SJSA1 (cell line): ENCODE measurements around the gene FILIP1L. TPM values are rescaled to one million over a fixed set of nuclear protein-coding genes. Genes with fewer than 3 reads are reported as not detected.

ENCODE experiments used
- DNase-seq, 2 experiments: peaks; one replicate each; pipeline ENCODE4 v3.0.0-alpha.2; 2015 to 2020; ENCODE audit warnings: low spot score in 2 of 2, low read depth in 1 of 2
- H3K27ac ChIP-seq: fragments of 250-450 bp; sonication (Bioruptor Pico); 2 replicates; pipeline ENCODE4 v1.5.1; 2020; ENCODE audit warnings: mild to moderate bottlenecking, moderate library complexity
- H3K27me3 ChIP-seq: fragments of 250-450 bp; sonication (Bioruptor Pico); replicated peaks from 2 replicates; pipeline ENCODE4 v1.5.1; 2020; ENCODE audit warnings: mild to moderate bottlenecking, moderate library complexity
- H3K36me3 ChIP-seq: fragments of 250-450 bp; sonication (Bioruptor Pico); 2 replicates; pipeline ENCODE4 v1.5.1; 2020; ENCODE audit warnings: mild to moderate bottlenecking
- H3K4me1 ChIP-seq: fragments of 250-450 bp; sonication (Bioruptor Pico); replicated peaks from 2 replicates; pipeline ENCODE4 v1.6.1; 2021; ENCODE audit warnings: mild to moderate bottlenecking
- H3K4me3 ChIP-seq: fragments of 250-450 bp; sonication (Bioruptor Pico); 2 replicates; pipeline ENCODE4 v1.5.1; 2020; ENCODE audit warnings: mild to moderate bottlenecking
- H3K9me3 ChIP-seq: fragments of 250-450 bp; sonication (Bioruptor Pico); replicated peaks from 2 replicates; pipeline ENCODE4 v1.5.1; 2020; ENCODE audit warnings: mild to moderate bottlenecking
- total RNA-seq: library from RNA; depleted of rRNA; stranded (reverse); fragments of >200 nt; shearing (Covaris generic); gene quantifications from 2 replicates; pipeline ENCODE4 v1.2.3, GENCODE V29; 2014

Gene FILIP1L
- total RNA-seq, 1 experiment from 2014 or later = 27.0 TPM

DNA sequence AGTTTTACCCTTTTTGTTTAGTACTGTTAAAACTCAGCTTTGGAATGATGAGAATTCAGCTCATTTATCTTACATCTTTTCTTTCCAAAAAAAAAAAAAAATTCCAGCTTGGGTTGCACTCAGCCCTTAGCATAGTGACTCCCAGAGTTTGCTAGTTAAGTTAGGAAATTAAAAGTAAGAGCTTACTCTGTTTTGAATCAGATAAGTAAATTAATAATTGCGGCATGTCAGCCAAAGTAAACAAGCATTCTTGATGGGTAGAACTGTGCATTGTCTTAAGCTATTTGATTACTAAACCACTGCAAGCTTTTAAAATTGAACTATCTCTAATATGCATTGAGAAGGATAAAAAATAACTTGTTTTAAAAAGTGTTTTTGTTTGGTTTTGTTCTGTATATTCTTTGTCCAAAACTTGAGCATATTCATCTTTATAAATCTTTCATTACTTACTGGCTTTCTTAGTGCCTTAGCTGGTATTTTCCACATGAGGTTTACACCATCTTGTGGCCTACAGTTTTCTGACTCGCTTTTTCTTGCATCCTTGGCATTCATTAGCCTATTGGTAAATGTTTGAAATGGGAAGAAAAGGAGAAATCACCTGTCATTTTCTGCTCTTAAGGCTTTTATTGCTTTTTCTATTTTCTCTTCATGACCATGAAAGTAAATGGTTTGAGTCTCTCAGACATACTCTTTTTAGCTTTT, 107.6 kb downstream of the FILIP1L start:
- Histone ChIP-seq H3K27me3 (no peaks in the 10 kb centered on the region), H3K4me1 (peaks cover 25% of the 10 kb centered on the region), H3K9me3 (no peaks in the 10 kb centered on the region), H3K4me3 (no peak overlapping the region), H3K27ac (no peak overlapping the region), H3K36me3 (no peaks in the 10 kb centered on the region)
- peak in 1 of 2 experiments; percentile 13 for DNase-seq

DNA sequence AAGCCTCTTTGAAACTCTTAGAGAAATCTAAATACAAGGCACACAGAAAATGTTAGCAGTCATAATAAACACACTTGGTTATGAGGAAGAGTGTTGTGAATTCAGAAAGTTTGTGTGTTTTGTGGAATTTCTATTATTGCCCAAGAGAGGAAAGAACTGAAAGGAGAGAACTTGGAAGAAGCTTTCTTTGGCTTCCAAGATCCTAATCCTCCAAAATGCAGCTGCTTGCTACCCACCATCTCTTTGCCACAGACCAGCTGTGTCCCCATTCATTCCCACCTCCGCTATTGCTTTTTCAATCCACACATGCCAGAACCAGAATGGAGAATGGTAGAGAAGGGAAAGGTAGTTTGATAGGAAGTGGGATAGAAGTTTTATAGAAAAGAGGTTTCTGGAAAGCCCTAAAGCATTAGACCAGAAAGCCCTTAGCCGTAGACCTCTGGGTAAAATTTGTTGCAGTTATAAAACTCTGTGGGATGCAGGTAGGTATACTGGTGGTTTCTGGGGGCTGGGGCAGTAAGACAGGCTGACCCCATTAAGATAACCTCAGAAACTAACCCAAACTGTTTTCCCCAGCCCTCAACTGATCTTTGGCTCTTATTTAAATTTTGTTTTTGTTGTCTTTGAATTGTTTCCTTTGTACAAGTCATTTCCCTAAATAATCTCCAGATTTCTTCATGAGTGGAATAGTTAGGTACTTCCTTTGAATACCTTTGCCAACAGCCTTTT, 108.5 kb downstream of the FILIP1L start:
- H3K27ac ChIP-seq = no peak overlapping the region
- H3K9me3 ChIP-seq = no peaks in the 10 kb centered on the region
- H3K36me3 ChIP-seq = no peaks in the 10 kb centered on the region
- DNase-seq = no peak
- H3K27me3 ChIP-seq = no peaks in the 10 kb centered on the region
- H3K4me3 ChIP-seq = no peak overlapping the region
- H3K4me1 ChIP-seq = peaks cover 25% of the 10 kb centered on the region

DNA sequence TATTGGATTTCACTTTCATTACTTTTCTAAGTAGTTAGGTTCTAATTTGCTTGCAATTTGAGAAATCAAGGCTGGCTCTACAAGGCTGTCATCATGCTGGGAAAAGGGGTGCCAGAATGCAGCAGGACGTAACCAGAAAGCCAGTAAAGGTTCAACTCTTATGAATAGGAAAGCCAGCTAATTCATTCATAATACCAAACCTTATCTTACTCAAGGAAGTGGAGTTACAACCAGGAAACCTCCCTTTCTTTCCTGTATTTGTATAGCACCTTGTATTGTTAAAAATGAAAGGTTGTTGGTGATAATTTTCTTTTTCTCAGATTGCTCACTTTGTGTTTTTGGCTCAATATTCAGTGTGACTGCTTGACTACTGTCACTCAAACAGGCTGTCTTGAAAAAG, 109.4 kb downstream of the FILIP1L start:
- Histone ChIP-seq H3K9me3 (no peaks in the 10 kb centered on the region), H3K4me3 (no peak overlapping the region), H3K4me1 (peaks cover 25% of the 10 kb centered on the region), H3K27me3 (no peaks in the 10 kb centered on the region), H3K27ac (no peak overlapping the region), H3K36me3 (no peaks in the 10 kb centered on the region)
- DNase-seq = no peak

DNA sequence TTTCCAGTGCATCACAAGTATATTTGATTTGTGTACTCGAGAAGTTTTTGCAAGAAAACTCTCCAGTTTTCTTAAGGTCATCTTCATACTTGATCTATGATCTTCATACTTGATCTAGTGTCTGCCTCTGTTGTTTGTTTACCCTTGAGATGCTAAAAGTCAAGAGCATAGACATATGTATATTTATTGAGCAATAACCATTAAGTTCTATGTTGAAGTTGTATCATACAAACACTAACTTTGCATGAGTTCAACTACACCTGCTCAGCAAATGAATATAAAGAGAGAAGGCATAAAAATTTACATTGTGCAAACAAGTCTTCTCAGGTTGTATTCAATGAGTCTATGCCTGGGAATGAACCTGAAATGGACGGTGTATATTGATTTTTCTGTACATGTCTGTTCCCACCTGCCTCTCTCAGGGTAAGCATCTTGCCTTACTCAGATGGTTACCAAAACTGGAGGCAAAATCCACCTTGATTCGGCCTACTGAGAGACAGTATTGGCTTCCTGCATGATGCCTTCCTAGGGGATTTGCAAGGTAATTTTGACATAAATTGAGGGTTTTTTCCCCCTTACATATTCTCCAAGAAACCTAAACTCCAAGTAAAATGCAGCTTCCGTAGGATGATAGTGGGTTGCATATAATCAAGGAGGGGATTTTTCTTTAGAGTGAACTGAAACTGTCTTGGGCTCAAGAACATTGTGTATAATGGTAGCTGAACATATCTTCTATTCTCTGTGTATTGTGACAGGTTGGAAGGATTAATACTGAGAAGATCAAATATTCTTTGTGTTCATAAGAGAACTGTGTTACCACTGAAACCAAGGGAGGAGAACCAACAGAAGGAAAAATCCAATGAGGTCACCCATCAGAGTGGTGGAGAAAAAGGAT, 110.4 kb downstream of the FILIP1L start:
- no peak overlapping the region for H3K4me3 ChIP-seq
- no peak overlapping the region for H3K27ac ChIP-seq
- peaks cover 25% of the 10 kb centered on the region for H3K4me1 ChIP-seq
- no peaks in the 10 kb centered on the region for H3K9me3 ChIP-seq
- no peaks in the 10 kb centered on the region for H3K27me3 ChIP-seq
- no peaks in the 10 kb centered on the region for H3K36me3 ChIP-seq
- no peak for DNase-seq

DNA sequence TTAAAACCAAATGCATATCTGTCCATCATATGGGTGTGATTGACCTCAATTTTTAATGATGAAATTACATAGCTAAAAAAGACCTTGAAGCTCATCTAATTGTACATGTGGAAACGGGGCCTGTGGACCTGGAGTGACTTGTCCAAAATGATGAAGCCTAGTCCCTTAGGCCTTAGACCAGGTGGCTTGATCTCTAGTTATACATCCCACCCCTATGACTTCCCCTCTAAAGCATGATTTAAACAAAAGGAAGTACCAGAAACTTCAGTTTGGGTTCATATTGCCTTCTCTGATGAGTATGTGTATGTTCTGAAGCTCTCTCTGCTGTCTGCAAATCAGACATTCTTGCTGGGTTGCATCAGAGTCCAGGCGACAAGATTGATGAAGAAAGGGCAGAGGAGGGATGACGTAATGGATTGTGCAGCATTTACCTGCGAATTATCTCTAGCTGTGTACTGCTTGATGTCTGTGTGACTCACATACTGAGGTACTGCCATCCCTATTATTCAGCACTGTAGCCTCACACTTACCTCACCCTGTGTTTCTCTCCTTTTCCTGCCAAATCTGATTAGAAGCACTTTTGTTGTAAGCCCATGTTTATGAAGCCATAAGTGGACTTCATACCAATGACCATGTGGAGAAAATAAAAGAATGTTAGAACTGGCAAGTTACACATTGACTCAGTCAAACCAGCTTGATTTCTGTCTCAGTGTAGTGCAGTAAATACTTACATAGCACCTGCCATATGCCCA, 111.5 kb downstream of the FILIP1L start:
- peak in 1 of 2 experiments; percentile 32 for DNase-seq
- no peaks in the 10 kb centered on the region for H3K9me3 ChIP-seq
- H3K4me3 ChIP-seq = no peak overlapping the region
- H3K27ac ChIP-seq = no peak overlapping the region
- H3K4me1 ChIP-seq = peaks cover 25% of the 10 kb centered on the region
- H3K36me3 ChIP-seq = no peaks in the 10 kb centered on the region
- no peaks in the 10 kb centered on the region for H3K27me3 ChIP-seq

DNA sequence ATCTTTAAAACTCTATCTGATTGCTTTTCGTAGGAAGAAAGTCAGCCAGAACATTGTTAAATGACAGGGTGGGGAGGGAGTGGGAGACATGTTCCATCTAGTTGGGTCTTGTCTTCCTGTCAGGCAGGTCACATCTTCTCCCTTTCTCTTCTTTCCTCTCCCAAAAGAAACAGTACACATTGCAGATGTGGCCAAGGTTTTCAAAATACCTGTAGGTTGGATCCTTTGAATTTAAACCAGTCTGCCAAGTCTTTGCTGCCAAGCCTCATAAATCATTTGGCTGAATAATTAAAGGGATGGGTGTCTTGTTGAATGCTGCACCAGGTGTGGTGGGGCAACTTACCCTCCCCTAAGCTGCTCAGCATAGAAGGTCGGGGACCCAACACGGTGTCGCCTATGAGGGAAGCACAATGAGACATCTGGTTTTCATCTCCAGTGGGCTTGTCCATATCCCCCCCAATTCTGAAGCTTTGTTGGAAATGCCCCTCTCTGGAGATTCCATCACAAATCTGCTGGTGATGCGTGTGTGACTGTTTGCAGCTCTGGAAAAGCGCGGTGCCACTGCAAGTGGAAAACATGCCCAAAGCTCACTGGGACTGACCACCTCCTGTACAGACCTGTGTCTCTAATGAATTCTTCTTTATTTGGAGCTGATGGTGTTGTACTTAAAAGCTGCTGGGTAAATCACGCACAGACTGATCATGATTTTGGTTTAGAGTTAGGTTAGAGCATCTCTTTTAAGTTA, 112.6 kb downstream of the FILIP1L start:
- H3K9me3 ChIP-seq = no peaks in the 10 kb centered on the region
- no peak overlapping the region for H3K4me3 ChIP-seq
- H3K36me3 ChIP-seq = no peaks in the 10 kb centered on the region
- no peaks in the 10 kb centered on the region for H3K27me3 ChIP-seq
- no peak for DNase-seq
- H3K4me1 ChIP-seq = peaks cover 20% of the 10 kb centered on the region
- H3K27ac ChIP-seq = no peak overlapping the region

DNA sequence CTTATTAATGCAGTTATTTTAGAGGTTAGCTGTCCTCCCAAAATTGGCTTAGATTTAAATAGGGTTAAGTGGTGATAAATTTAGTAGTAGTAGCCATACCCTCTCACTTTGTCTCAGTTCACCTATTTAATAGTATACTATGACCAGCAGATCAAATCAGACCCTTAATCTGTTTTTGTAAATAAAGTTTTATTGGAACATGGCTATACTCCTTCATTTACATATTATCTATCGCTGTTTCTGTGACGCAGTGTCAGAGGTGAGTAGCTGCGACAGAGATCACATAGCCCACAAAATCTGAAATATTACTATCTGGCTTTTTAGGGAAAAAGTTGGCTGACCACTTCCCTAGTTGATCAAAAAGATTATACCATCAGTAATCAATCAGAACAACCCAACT, 113.2 kb downstream of the FILIP1L start:
- no peak overlapping the region for H3K27ac ChIP-seq
- no peaks in the 10 kb centered on the region for H3K36me3 ChIP-seq
- no peaks in the 10 kb centered on the region for H3K27me3 ChIP-seq
- H3K9me3 ChIP-seq = no peaks in the 10 kb centered on the region
- H3K4me1 ChIP-seq = peaks cover 14% of the 10 kb centered on the region
- no peak overlapping the region for H3K4me3 ChIP-seq
- no peak for DNase-seq

DNA sequence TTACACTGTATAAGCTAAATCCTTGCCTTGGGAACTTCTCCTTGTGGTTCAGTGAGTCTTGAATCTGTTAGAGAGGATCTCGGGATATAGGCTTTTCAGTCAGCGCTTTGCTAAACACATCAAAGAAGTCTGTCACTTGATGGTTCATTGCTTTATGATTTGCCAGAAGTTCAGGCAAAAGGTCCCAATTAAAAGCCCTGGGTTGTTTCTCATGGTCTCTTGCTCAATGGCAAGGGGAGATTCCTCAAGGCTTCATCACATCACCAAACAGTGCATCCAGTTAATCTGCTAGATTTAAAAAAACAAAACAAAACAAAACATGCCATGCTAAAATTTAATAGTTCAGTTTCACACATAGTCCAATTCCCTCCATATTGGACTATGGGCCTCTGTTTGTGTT, 114.8 kb downstream of the FILIP1L start:
- no peaks in the 10 kb centered on the region for H3K36me3 ChIP-seq
- H3K9me3 ChIP-seq = no peaks in the 10 kb centered on the region
- H3K27ac ChIP-seq = no peak overlapping the region
- no peak for DNase-seq
- H3K27me3 ChIP-seq = no peaks in the 10 kb centered on the region
- peaks cover 9% of the 10 kb centered on the region for H3K4me1 ChIP-seq
- no peak overlapping the region for H3K4me3 ChIP-seq

DNA sequence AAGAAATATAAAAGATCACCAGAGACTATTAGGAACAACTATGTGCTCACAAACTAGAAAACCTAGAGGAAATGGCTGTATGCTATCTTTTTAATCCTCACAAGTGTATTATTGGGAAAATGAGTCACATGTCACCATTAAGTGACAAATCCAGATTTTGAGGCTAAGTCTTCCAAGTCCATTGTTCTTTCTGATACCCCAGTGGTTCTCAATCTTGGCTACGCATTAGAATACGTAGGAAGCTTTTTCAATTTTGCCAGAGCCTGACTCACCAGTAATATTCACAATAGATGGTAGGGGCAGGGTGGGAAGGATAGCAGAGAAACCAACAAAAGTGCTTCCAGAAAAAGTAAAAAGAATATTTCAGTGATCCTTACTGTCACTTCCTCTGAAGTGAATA, 117.0 kb downstream of the FILIP1L start:
- Histone ChIP-seq H3K27ac (no peak overlapping the region), H3K9me3 (no peaks in the 10 kb centered on the region)
- no peak for DNase-seq

DNA sequence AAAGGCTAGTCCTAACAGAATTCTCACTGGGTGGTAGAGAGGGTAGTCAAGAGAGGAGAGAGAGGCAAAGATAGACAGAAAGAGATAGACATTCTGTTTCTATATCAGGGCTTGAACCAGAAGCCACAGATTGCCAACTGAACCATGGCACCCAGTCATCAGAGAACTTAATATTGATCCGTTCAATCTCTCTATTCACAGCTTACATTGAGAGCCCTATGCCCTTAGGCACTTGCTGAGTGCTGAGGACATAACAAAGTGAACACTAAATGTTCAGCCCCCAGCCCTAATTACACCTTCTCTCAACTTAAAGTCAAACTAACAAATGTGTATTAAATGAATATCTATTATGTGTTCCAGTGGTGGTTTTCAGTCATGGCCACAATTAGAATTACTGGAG, 124.1 kb downstream of the FILIP1L start:
- DNase-seq = no peak
- H3K36me3 ChIP-seq = no peaks in the 10 kb centered on the region
- H3K27ac ChIP-seq = no peak overlapping the region
- H3K4me3 ChIP-seq = no peak overlapping the region
- no peaks in the 10 kb centered on the region for H3K27me3 ChIP-seq
- H3K9me3 ChIP-seq = no peaks in the 10 kb centered on the region
- H3K4me1 ChIP-seq = no peaks in the 10 kb centered on the region

More for the DNA sequence above, 117.0 kb downstream of the FILIP1L start:
- Histone ChIP-seq H3K27me3 (no peaks in the 10 kb centered on the region), H3K36me3 (no peaks in the 10 kb centered on the region), H3K4me3 (no peak overlapping the region), H3K4me1 (no peaks in the 10 kb centered on the region)

DNA sequence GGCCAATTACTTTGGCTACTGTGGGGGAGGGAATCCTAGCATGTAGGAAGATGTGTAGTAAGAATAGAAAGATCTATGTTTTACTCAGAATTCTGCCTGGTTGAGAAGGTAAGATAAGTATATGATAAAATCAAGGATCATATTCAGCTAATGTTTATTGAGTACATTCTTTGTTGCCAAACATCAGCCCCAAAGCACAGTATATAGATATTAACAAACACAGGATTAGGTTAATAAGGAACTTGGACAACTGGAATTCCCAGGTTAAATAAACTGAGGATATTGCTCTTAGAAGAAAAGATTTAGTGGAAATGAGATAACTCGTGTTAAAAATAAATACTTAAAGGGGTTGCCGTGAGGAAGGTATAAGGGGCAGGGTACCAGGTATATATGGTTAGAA, 129.6 kb downstream of the FILIP1L start:
- H3K27me3 ChIP-seq = no peaks in the 10 kb centered on the region
- DNase-seq = no peak
- H3K36me3 ChIP-seq = no peaks in the 10 kb centered on the region
- no peaks in the 10 kb centered on the region for H3K9me3 ChIP-seq
- H3K4me1 ChIP-seq = no peaks in the 10 kb centered on the region
- H3K4me3 ChIP-seq = no peak overlapping the region
- no peak overlapping the region for H3K27ac ChIP-seq

DNA sequence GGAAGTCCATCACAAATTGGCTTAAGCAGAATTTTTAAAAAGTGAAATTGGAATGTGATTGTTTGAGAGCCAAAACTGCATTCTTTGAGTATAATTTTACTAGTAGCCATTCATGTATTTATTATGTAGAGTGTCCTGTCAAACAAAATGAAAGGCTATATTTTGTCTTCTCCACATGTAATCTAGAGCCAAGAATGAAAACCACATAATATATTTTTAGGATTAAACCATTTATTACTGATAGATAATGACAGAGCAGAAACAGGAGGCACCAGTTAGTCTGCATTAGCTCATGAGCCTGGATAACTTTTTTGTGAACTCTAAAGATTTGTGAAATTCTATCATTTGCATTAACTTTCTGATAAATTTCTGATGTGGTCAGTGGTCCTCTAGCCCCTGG, 130.2 kb downstream of the FILIP1L start:
- Histone ChIP-seq H3K4me3 (no peak overlapping the region), H3K27ac (no peak overlapping the region), H3K36me3 (no peaks in the 10 kb centered on the region), H3K4me1 (no peaks in the 10 kb centered on the region), H3K27me3 (no peaks in the 10 kb centered on the region), H3K9me3 (no peaks in the 10 kb centered on the region)
- no peak for DNase-seq

DNA sequence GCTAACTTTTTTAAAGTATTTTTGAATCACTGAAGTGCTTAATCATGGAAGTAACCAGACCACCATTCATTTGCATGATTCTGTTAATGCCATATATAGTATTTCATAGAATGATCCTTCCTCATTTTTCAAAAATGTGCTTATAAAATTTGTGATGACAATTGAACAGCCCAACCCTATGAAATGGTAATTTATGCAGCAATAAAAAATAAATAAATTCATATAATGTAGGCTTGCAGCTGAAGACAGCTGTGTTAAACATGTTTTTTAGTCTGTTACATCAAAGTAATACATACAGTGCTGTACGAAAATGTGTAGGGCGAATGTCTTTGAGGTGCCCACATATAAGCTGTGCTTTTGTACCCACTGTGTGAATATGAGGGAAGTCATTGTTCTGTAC, 131.7 kb downstream of the FILIP1L start:
- Histone ChIP-seq H3K27me3 (no peaks in the 10 kb centered on the region), H3K36me3 (no peaks in the 10 kb centered on the region), H3K27ac (no peak overlapping the region), H3K4me1 (no peaks in the 10 kb centered on the region), H3K4me3 (no peak overlapping the region), H3K9me3 (no peaks in the 10 kb centered on the region)
- DNase-seq = no peak
